ENCODE measurements around the gene SYCP2L. TPM values are rescaled to one million over a fixed set of nuclear protein-coding genes. Genes with fewer than 3 reads are reported as not detected.

SYCP2L gene
- total RNA-seq, 4 donors from 2014 or later: 0.44 to 5.2 (median 0.49) TPM; not detected in 1

DNA sequence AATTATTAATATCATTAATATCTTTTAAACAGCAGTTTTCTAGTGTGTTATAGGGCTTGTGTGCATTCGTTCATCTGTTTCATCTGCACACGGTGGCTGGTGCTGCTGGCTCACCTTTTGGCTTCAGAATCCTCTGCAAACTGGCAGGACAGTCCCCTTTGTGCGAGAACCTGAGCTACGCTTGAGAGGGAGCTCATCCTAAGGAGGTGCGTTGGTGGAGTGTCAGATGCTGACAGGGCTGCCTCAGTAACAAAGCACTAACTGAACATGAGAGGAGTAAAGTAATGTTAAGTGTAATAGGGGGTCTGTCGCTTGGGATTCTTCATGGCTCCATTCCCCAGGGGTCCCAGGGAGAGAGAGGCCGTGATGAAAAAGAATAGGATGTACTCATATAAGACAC, 134.9 kb downstream of the SYCP2L start:
- no peak overlapping the region for H3K27ac ChIP-seq
- no peaks in the 10 kb centered on the region for H3K27me3 ChIP-seq
- H3K4me3 ChIP-seq: no peak overlapping the region
- no peaks in the 10 kb centered on the region for H3K36me3 ChIP-seq
- 79% methylated on average over 7 of the region's 7 CpGs for WGBS
- TF ChIP-seq POLR2A (IDR thresholded peaks at IDR 0.05): no peak
- TF ChIP-seq, protein P1, sequence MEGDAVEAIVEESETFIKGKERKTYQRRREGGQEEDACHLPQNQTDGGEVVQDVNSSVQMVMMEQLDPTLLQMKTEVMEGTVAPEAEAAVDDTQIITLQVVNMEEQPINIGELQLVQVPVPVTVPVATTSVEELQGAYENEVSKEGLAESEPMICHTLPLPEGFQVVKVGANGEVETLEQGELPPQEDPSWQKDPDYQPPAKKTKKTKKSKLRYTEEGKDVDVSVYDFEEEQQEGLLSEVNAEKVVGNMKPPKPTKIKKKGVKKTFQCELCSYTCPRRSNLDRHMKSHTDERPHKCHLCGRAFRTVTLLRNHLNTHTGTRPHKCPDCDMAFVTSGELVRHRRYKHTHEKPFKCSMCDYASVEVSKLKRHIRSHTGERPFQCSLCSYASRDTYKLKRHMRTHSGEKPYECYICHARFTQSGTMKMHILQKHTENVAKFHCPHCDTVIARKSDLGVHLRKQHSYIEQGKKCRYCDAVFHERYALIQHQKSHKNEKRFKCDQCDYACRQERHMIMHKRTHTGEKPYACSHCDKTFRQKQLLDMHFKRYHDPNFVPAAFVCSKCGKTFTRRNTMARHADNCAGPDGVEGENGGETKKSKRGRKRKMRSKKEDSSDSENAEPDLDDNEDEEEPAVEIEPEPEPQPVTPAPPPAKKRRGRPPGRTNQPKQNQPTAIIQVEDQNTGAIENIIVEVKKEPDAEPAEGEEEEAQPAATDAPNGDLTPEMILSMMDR (IDR thresholded peaks at IDR 0.05): no peak
- TF ChIP-seq EP300 (IDR thresholded peaks at IDR 0.05): no peak
- no peak for TF ChIP-seq POLR2AphosphoS5 (IDR thresholded peaks at IDR 0.05)
- DNase-seq (ENCODE audit: low spot score in 2 of 2): no peak
- peaks cover 5% of the 10 kb centered on the region for H3K4me1 ChIP-seq
- no peaks in the 10 kb centered on the region for H3K9me3 ChIP-seq

DNA sequence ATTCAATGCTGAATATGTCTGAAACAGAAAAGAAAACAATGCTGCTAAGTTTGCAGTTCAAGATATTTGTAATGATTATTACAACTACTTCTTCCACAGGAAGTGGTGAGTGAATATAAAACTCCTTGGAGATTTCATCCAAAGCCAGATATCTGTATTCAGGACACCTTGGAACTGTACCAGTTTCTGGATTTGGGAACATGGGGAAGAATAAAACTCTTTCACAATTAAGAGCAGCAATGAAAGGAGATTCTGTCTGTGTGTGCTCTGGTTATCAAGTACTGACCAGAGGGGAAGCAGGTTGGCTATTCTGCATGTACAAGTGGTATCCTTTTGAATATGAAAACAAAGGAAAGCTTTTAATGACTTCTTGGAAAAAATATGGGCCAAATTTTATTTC, 136.2 kb downstream of the SYCP2L start:
- H3K27me3 ChIP-seq: peaks cover 8% of the 10 kb centered on the region
- peaks cover 5% of the 10 kb centered on the region for H3K4me1 ChIP-seq
- no peak for TF ChIP-seq EP300 (IDR thresholded peaks at IDR 0.05)
- TF ChIP-seq POLR2AphosphoS5 (IDR thresholded peaks at IDR 0.05): no peak
- TF ChIP-seq POLR2A (IDR thresholded peaks at IDR 0.05): no peak
- TF ChIP-seq, protein P1 (IDR thresholded peaks at IDR 0.05): no peak
- no peaks in the 10 kb centered on the region for H3K9me3 ChIP-seq
- H3K27ac ChIP-seq: no peak overlapping the region
- no peak for DNase-seq (ENCODE audit: low spot score in 2 of 2)
- no peak overlapping the region for H3K4me3 ChIP-seq
- H3K36me3 ChIP-seq: no peaks in the 10 kb centered on the region

Other genes starting within 250 kb of the SYCP2L start
- not detected for gene C6orf52, start 192.4 kb upstream of the SYCP2L start, total RNA-seq
- 10 to 100 TPM in 3 of 4 donors, 1 to 10 TPM in 1; 8.8 to 17.5 (median 13.4) TPM for gene PAK1IP1, start 192.1 kb upstream of the SYCP2L start, total RNA-seq
- gene TMEM14C, start 164.0 kb upstream of the SYCP2L start, total RNA-seq: 10 to 100 TPM; 63.4 to 76.7 (median 73.7) TPM
- gene TMEM14B, start 139.2 kb upstream of the SYCP2L start, total RNA-seq: 10 to 100 TPM; 40.8 to 64.7 (median 45.5) TPM
- under 1 TPM in 2 of 4 donors, not detected in 2; 0.26 to 0.49 TPM for gene MAK, start 48.5 kb upstream of the SYCP2L start, total RNA-seq
- not detected for gene GCM2, start 5.0 kb upstream of the SYCP2L start, total RNA-seq
- under 1 TPM in 3 of 4 donors, not detected in 1; 0.17 to 0.19 (median 0.18) TPM for gene ELOVL2, start 157.3 kb downstream of the SYCP2L start, total RNA-seq
- gene SMIM13, start 206.8 kb downstream of the SYCP2L start, total RNA-seq: 10 to 100 TPM in 3 of 4 donors, 1 to 10 TPM in 1; 9.3 to 15.6 (median 10.7) TPM
- not detected for gene ERVFRD-1, start 224.7 kb downstream of the SYCP2L start, total RNA-seq

Measured in suprapubic skin (tissue), 4 donors.